ENCODE results near the gene CPT1B. TPM values are rescaled to one million over a fixed set of nuclear protein-coding genes. Genes with fewer than 3 reads are reported as not detected.

CPT1B gene
- total and polyA plus RNA-seq, 2 of the 4 experiments (the other 2 are of a cell fraction): 0.36 to 1.8 TPM

DNA sequence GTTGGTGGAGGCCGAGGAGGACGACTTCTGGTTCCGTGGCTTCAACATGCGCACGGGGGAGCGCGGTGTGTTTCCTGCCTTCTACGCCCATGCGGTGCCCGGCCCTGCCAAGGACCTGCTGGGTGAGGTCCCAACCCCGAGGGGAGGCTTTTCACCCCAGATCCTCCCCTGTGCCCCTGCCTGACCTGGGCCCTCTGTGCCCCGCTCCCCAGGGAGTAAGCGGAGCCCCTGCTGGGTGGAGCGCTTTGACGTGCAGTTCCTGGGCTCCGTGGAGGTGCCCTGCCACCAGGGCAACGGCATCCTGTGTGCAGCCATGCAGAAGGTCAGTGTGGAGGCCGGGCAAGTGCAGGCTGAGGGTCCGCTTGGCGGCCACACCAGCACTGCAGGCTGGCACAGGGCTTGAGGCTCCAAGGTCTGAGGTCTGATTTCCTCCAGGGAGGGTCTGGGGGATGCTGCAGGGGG lies 27.4 kb upstream of the CPT1B start:
- Histone ChIP-seq H4K5ac (ENCODE audit: low read depth, low read length) (no peak overlapping the region), H3K4ac (ENCODE audit: low read depth, low read length) (no peak overlapping the region), H3K27ac (ENCODE audit: insufficient read depth, low read length) (no peak overlapping the region), H2BK20ac (ENCODE audit: low read depth, low read length) (no peak overlapping the region), H3K9me1 (ENCODE audit: insufficient read depth, low read length) (0 out of 2 replicates have a peak, but pooled peaks cover 6% of the 10 kb centered on the region), H3K36me3 (ENCODE audit: control insufficient read depth, insufficient read depth, low read length) (no peaks in the 10 kb centered on the region), H2AFZ (replicated peaks; ENCODE audit: low read length, poor library complexity) (no peak overlapping the region), H4K20me1 (ENCODE audit: insufficient read depth, low read length) (peaks cover 7% of the 10 kb centered on the region; the same call in 1 of the 2 replicates), H4K8ac (ENCODE audit: low read depth in 2 of 2, low read length in 2 of 2) (no peak overlapping the region), H3K18ac (ENCODE audit: low read depth, low read length) (no peak overlapping the region), H3K9ac (ENCODE audit: low read depth, low read length) (no peak overlapping the region), H3K4me1 (ENCODE audit: control insufficient read depth, insufficient read depth, low read length) (no peaks in the 10 kb centered on the region), H3K9me3 (ENCODE audit: control insufficient read depth, insufficient read depth, low read length) (0 out of 2 replicates have a peak, but pooled peaks cover 2% of the 10 kb centered on the region), H3K4me3 (ENCODE audit: insufficient read depth, low read depth, low read length) (no peak overlapping the region), H2BK120ac (ENCODE audit: low read depth, low read length) (no peak overlapping the region), H3K4me2 (ENCODE audit: low read depth, low read length) (no peak overlapping the region), H2AK9ac (replicated peaks; ENCODE audit: low read depth, low read length, poor library complexity) (no peak overlapping the region), H2BK15ac (ENCODE audit: low read depth, low read length) (no peak overlapping the region), H2AK5ac (ENCODE audit: low read depth, low read length) (no peak overlapping the region), H3K56ac (ENCODE audit: extremely low read depth, insufficient read depth, low read length) (no peak overlapping the region), H3K23ac (ENCODE audit: low read depth, low read length) (no peak overlapping the region), H3K79me1 (ENCODE audit: low read depth in 1 of 2, low read length in 2 of 2) (no peaks in the 10 kb centered on the region), H2BK5ac (ENCODE audit: low read depth, low read length, poor library complexity, severe bottlenecking) (no peak overlapping the region), H3K14ac (replicated peaks; ENCODE audit: low read depth, low read length) (no peak overlapping the region), H3K27me3 (ENCODE audit: control insufficient read depth, insufficient read depth, low read length) (peaks cover 80% of the 10 kb centered on the region), H4K91ac (ENCODE audit: insufficient read depth, low read depth, low read length) (no peak overlapping the region)
- intact Hi-C loops (cut with micrococcal nuclease): no loop called here
- DNase-seq (no peak), ATAC-seq (ENCODE audit: low read depth) (no peak)
- CTCF ChIA-PET: no interaction called here
- no TSS peak for BruUV-seq (replicated peaks)
- no peak for TF ChIP-seq CEBPB (IDR thresholded peaks at IDR 0.05; ENCODE audit: low read depth, low read length)
- TF ChIP-seq RFX5 (IDR thresholded peaks at IDR 0.05; ENCODE audit: low read depth, low read length): no peak
- TF ChIP-seq NFE2L2 (IDR thresholded peaks at IDR 0.05; ENCODE audit: low read depth, low read length): no peak
- TF ChIP-seq MAZ (IDR thresholded peaks at IDR 0.05; ENCODE audit: borderline replicate concordance, low read depth, low read length): no peak
- TF ChIP-seq, protein P1, sequence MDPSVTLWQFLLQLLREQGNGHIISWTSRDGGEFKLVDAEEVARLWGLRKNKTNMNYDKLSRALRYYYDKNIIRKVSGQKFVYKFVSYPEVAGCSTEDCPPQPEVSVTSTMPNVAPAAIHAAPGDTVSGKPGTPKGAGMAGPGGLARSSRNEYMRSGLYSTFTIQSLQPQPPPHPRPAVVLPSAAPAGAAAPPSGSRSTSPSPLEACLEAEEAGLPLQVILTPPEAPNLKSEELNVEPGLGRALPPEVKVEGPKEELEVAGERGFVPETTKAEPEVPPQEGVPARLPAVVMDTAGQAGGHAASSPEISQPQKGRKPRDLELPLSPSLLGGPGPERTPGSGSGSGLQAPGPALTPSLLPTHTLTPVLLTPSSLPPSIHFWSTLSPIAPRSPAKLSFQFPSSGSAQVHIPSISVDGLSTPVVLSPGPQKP (IDR thresholded peaks at IDR 0.05; ENCODE audit: borderline replicate concordance, low read depth, low read length): no peak
- in situ Hi-C loops (cut with MboI; ENCODE audit: low sequenced_read_pairs): no loop called here
- dilution Hi-C loops (cut with HindIII; ENCODE audit: low sequenced_read_pairs, unreplicated experiment): no loop called here
- POLR2A ChIA-PET (ENCODE audit: unreplicated experiment): no interaction called here
- 80% methylated on average over 9 of the region's 20 CpGs; no CpG with 5 or more reads in 1 of the 2 experiments for WGBS, 2 experiments (ENCODE audit: extremely low coverage in 2 of 2, insufficient read length in 1 of 2)

All from IMR-90 (cell line).